Fibroblast of pulmonary artery (primary cell): ENCODE data around the gene LINC01488.

Source experiments
- DNase-seq: peaks from one replicate; pipeline ENCODE4 v3.0.0-alpha.2; 2010; ENCODE audit warnings: low read depth
- H3K4me3 ChIP-seq: replicated peaks from 2 replicates; pipeline ENCODE4 v1.5.1; 2011; ENCODE audit warnings: low read depth, mild to moderate bottlenecking, control low read depth, low read length, moderate library complexity
- CTCF ChIP-seq: IDR thresholded peaks from 2 replicates; pipeline ENCODE4 v1.5.1; 2011; ENCODE audit warnings: mild to moderate bottlenecking, control low read depth, low read length, inconsistent platforms; ENCODE audit errors: missing control alignments

LINC01488 gene

GRCh38 chr11:69473276-69473845 is 8.1 kb upstream of the LINC01488 start:
- H3K4me3 ChIP-seq, result no peak overlapping the region
- TF ChIP-seq CTCF, result no peak
- DNase-seq, result no peak

- no peak overlapping the region for H3K4me3 ChIP-seq
- TF ChIP-seq CTCF, result no peak
Observed at GRCh38 chr11:69474736-69475135, 6.7 kb upstream of the LINC01488 start.

DNA sequence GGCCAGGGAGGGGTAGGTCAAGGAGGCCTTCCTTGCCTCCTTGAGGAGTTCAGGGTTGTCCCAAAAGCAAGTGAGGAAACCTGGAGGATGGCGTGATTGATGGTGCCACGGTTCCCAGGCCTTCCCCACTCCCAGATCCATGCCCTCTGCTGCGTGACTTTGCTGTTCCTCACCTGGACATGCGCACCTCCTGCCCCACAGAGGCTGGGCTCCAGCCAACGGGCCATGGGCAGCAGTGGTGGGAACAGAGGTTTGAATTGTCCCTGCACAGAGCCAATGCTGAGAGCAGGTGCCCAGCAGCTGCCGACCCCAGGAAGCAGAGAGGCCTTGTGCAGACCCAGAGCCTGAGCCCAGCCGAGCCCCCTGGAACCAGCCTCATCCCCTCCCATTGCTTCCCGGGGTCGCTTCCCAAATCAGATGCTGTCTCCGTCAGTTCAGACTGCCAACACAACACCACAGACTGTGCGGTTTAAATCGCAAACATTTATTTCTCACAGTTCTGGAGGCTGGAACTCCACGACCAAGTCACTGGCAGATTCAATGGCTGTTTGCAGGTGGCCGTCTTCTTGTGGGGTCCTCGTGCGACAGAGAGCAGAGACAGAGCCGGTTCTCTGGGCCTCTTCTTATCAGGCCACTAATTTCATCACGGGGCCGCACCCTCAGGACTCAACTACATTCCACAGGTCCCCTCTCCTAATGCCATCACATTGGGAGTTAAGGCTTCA is 6.2 kb upstream of the LINC01488 start:
- no peak for TF ChIP-seq CTCF
- H3K4me3 ChIP-seq, result no peak overlapping the region
- no peak for DNase-seq

More at GRCh38 chr11:69474736-69475135, 6.7 kb upstream of the LINC01488 start:
- no peak for DNase-seq

DNA sequence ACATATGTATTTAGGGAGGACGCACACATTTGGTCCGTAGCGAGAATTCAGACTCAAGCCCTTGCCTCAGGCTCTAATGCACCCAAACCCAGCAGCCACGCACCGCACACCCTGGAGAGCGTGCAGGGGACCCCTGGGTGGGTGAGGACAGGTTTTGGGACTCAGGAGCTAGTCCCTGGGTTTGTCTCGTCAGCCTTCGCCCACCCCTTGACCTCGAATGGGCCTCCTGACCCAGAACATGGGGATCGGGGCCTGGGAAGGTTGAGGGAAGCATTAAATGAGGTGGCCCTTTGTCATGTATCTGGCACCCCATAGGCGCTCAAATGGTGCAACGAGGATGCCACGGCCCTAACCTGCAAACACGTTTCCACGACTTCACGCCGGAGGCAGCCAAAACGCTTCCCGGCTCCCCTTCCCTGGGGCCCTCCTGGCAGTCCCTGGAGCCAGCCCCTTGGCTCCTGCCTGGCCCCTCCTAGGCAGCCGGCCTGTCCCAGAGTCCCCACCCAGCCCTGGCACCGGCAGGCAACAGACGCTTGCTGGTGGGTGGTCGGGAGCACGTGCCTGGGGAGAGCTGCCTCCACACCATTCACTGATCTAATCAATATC is 5.5 kb upstream of the LINC01488 start:
- TF ChIP-seq CTCF, result no peak
- H3K4me3 ChIP-seq, result no peak overlapping the region
- no peak for DNase-seq

GRCh38 chr11:69476509-69476961 is 4.9 kb upstream of the LINC01488 start:
- TF ChIP-seq CTCF, result no peak
- no peak for DNase-seq
- no peak overlapping the region for H3K4me3 ChIP-seq

GRCh38 chr11:69477086-69477485 is 4.4 kb upstream of the LINC01488 start:
- no peak for TF ChIP-seq CTCF
- H3K4me3 ChIP-seq, result no peak overlapping the region
- DNase-seq, result no peak
